ENCODE measurements around the gene RBBP7.

GRCh38 chrX:16862829-16863228 lies 7.3 kb downstream of the RBBP7 start:
- TF ChIP-seq CTCF (conservative IDR thresholded peaks at IDR 0.05; ENCODE audit: low read depth, low read length) (no peak), EZH2 (IDR thresholded peaks at IDR 0.05; ENCODE audit: low read length, unreplicated experiment) (no peak), EZH2phosphoT487 (IDR thresholded peaks at IDR 0.05; ENCODE audit: borderline replicate concordance, low read length) (no peak)
